C4-2B (cell line): ENCODE results near the gene ASB11.

ENCODE experiments used
- CTCF ChIP-seq: fragments of 450-650 bp; conservative IDR thresholded peaks from 2 replicates; pipeline ENCODE4 v1.5.1; 2017; ENCODE audit warnings: mild to moderate bottlenecking
- ZFX ChIP-seq: fragments of 450-650 bp; IDR thresholded peaks from 2 replicates; pipeline ENCODE4 v1.6.1; 2017

DNA sequence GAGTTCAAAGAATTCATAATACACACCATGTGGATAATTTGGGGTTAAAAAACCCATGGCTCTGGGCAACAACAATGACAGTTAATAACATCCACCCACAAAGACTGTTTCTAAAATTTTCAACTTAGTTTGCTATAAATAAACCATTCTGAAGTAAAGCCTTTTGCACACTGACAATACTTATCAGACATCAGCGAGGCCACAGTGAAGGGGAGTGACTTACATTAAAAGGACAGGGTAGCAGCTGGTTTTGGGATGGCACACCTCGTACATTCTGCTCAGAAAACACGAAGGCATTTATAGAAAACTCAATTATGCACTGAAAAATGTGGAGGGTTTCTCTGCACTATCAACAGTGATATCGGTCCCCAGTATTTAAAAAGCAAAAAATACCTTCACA is 4.9 kb upstream of the ASB11 start:
- TF ChIP-seq CTCF (no peak), ZFX (no peak)
